HK-2 (cell line): ENCODE results near the gene ITSN2.
A peak's percentile ranks its signal among the peaks of the same experiment; 100 is the strongest.
"Not testable (repeated sequence)": the region's sequence is repeated elsewhere in the genome, so short reads cannot be mapped to it uniquely, and the experiment has no call there.

Experiments used
- DNase-seq: peaks from one replicate; pipeline ENCODE4 v3.0.0-alpha.2; 2018; ENCODE audit not compliant: unreplicated experiment

The ITSN2 gene

DNA sequence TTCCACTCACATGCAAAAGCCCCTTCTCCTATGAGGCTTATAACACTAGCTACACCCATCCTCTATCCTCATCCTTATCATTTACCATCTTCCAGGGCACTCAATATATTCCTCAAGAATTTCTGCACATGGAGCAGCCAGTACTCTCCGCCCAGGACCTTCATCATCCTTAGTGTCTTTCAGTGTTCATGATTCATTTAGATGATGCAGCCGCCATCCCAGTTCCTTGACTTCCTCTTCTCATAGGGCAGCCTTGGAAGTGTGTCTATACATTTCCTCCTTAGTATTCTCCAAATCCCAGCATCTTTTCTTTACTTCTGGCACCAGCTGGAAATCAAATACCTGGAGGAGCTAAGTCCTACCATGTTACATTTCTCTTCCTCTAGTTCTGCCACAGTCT is 3.0 kb upstream of the ITSN2 start:
- no peak for DNase-seq

DNA sequence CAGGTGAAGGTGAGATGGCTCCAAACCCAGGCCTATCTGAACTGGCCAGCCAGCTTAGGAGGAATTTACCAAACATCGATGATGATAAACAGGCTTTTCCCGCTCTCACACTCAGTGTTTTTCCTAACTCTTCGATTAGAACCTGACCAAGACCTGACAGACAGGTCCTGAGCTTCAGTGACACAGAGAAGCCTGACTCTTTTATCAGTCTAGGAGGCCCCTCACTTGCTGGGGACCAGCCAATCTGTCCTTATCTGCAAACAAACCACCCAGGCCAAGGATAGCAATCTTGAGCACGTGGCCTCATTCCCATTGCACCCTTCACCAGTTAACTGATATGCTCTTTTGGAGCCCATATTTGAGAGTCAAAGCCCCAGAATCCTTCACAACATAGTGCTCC is 1.9 kb upstream of the ITSN2 start:
- no peak for DNase-seq

- DNase-seq, result no peak
These were observed 611 bp upstream of the ITSN2 start for GRCh38 chr2:24360963-24361330.

DNA sequence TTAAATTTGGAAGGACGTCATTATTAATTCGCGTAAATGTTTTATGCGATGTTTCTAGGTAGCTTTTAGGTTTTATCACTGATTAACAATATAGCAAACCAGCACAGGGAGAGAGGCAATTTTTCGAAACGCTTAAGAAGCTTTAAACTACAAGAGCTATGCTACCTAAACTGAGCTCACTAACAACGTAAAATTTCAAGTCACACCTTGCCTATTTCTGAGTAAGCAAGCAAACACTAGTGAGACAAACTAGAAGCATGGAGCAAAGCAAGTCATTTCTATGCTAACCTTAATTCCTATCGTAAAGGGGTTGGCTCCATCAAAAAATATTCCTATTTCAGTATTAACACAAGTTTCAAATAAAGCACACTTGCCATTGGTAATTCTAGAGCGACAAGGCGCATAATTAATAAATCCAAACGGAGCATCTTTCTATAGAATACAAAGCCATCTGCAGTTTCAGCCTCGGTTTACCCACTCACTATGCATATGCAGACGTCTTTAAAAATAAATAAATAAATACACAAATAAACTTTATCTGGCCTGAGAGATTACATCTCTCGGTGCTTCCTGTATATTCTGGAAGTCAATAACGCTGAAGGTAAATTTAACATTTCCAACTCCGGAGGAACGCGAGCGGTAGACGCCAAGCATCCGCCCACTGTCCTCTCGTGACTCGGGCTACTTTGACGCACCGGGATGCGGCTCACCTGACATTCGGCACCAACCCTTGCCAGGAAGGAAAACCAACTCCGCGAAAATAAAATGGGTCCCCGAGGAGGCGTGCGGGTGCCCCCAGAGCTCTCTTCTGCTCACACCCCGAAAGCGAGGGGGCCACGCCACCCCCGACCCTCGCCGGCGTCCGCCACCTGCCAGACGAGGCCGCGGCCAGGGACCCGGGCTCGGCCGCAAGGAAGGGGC is 947 bp downstream of the ITSN2 start:
- DNase-seq, result peak; percentile 44

GRCh38 chr2:24357767-24358166 is 2.6 kb downstream of the ITSN2 start:
- not testable (repeated sequence) for DNase-seq

DNA sequence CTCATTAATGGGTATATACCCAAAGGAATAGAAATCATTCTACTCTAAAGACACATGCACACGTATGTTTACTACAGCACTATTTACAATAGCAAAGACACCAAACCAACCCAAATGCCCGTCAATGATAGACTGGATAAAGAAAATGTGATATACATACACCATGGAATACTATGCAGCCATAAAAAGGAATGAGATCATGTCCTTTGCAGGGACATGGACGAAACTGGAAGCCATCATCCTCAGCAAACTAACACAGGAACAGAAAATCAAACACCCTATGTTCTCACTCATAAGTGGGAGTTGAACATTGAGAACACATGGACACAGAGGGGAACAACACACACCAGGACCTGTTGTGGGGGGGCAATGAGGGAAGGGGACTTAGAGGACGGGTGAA is 3.2 kb downstream of the ITSN2 start:
- not testable (repeated sequence) for DNase-seq

- DNase-seq, result no peak
These were observed 5.4 kb downstream of the ITSN2 start for GRCh38 chr2:24354957-24355356.

DNA sequence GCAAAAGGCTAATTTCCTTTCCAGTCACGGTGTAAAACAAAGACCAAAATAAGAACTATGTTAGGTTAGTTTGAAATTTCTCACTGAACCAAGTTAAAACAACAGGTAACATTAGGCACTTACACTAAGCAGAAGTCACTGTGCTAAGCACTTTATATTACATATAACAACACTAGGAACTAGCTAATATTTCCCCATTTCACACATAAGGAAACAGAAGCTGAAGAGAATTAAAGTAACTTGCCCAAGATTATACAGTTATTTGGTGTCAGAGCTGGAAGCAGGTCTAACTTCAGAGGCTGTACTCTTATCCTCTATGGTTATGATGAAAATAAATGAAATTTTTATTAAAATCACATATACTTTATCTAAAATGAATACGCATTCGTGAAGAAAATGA is 5.9 kb downstream of the ITSN2 start:
- DNase-seq, result no peak

DNA sequence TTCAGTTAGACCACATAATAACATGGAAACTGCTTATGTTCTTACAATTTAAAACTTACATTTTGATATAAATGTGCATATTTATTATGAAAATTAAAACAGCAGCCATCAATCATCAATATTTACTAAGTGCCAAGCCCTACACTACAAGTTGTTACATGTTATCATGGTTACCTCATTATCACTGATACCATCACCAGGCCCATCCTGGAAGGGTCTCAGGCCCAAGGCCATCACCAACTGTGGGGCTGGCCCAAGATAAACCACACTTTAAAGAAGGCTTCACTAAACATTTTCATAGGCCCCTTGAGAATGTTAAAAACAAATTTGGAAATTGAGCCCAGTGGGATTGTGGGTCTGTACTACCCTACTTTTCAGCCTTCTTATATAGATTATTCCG is 6.4 kb downstream of the ITSN2 start:
- DNase-seq, result no peak

GRCh38 chr2:24353364-24353763 is 7.0 kb downstream of the ITSN2 start:
- DNase-seq, result no peak

- no peak for DNase-seq
These were observed 7.7 kb downstream of the ITSN2 start for GRCh38 chr2:24352664-24353063.

DNA sequence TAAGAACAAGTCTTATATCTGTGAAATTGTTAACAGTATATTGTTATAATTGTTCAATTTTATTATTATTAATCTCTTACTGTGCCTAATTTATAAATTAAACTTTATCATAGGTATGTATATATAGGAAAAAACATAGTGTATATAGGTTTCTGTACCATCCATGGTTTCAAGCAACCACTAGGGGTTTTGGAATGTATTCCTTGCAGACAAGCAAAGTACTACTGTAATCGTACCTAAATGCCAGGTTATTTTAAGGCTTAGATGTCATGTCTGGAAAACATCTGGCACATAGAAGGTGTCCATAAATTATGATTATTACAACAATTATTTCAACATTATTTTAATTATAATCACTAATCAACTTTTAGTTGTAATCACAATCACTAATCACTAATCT is 8.4 kb downstream of the ITSN2 start:
- no peak for DNase-seq

- DNase-seq, result no peak
These were observed 8.8 kb downstream of the ITSN2 start for GRCh38 chr2:24351627-24351938.

DNA sequence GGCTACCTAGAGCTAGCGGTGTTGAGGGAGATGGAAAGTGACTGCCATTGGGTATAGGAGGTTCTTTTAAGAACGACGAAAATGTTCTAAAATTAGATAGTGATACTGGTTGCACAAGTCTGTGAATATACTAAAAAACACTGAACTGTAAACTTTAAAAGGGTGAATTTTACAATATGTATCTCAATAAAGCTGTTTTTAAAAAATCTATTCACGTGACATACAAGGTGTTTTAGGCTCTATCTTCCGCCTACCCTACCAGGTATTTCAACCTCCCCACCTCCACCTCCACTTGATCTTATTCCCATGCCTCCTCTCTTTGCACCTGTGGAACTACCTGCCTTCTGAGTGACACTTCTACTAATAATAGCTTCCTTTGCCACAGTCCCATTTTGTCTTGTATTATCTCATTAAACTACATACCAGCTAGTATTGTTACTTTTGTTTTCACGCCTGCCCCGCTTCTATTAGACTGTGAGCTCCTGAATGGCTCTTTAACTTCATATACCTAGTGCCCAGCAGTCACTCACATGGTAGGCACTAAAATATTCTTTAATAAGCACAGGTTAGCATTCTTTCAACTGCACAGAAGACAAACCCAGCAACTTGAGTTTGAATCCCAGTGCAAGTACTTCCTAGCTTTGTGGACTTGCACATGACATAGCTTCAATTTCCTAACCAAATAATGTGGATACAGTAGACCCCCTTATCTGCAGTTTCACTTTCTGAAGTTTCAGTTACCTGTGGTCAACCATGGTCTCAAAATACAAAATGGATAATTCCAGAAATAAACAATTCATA is 9.3 kb downstream of the ITSN2 start:
- no peak for DNase-seq

DNA sequence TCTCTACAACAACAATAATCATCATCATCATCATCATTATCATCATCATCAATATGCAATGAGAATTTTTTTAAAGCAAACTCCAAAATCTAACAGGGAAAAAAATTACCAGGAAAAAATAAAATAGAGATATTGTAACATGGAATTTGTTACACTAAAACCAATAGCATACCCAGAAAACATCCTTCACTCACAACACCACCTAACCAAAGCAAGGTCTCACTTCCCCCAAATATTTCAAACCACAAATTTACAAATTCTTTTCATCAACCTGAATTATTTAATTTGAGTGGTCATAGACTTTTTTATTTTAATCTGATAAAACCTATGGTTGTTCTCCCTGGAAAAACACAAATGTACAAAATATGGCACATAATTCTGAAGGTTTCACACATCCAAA is 11.2 kb downstream of the ITSN2 start:
- no peak for DNase-seq

- DNase-seq, result no peak
These were observed 14.4 kb downstream of the ITSN2 start for GRCh38 chr2:24345937-24346336.

DNA sequence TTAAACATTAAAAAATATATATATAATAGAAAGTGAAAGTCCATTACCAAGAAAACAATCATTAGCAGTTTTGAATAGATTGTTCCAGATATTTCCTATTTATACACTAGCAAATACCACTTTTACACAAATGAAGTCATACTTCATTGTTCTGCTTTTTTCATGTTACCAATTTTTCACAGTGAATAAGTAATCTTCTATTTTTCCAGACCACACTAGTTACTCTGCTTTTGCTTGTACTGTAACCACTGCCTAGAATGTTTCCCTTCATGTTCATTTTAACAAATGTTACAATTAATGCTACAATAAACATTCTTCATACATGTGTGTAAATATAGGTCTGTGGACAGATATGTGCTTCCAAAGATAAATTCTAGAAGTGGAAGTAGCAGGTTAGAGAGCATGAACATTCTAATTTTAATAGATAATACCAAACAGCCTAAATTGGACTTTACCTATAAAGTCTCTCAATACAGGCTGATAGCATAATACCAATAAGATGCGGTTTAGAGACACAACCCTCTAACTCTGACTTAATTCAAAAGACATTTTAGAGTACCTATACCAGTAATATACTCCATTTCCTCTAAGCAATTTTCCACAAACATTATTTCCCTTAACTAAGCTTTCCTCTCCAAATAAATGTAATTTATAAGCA is 17.0 kb downstream of the ITSN2 start:
- DNase-seq, result no peak

DNA sequence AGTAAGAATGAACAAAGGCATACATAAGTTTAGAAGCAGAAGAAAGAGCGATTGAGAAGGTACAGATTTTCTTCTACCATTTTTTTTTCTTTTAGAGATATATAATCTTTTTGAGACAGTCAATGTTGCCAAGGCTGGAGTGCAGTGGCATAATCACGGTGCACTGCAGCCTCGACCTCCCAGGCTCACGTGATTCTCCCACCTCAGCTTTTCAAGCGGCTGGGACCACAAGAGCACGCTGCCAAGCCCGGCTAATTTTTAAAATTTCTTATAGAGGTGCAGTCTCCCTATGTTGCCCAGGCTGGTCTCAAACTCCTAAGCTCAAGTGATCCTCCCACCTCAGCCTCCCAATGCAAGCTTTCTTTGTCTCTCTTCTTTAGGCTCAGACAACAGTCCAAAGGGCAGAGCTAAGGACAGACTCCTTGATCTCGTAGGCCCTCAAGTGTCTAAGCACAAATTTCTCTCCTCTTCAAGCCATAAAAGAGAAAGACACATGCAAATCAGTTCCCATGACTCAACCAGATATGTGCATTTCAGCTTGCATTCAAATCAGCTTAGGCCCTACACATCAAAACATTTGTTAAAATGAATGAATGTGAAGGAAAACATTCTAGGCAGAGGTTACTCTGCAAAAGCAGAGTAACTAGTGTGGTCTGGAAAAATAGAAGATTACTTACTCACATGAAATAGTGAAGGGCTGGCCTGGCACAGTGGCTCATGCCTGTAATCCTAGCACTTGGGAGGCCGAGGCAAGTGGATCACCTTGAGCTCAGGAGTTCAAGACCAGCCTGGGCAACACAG is 18.0 kb downstream of the ITSN2 start:
- no peak for DNase-seq

- no peak for DNase-seq
These were observed 20.5 kb downstream of the ITSN2 start for GRCh38 chr2:24339856-24340262.

- not testable (repeated sequence) for DNase-seq
These were observed 21.2 kb downstream of the ITSN2 start for GRCh38 chr2:24339098-24339497.

DNA sequence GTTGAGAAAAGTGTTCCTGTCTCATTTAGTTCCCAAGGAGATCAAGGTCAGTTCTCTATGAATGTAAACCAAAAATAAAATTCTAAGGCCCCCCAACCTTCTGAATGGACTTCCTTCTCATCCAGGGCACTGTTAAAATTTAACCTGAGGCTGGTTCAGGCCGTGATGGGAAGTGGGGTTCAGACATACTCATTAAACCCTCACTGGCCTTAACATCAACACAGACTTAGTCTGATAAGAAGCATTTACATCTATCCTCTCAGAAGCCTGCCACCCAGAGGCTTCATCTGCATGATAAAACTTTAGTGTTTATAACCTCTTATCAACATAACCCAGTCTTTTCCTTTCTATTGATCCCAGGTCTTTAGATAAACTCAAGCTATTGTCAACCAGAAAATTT is 22.4 kb downstream of the ITSN2 start:
- DNase-seq, result no peak

DNA sequence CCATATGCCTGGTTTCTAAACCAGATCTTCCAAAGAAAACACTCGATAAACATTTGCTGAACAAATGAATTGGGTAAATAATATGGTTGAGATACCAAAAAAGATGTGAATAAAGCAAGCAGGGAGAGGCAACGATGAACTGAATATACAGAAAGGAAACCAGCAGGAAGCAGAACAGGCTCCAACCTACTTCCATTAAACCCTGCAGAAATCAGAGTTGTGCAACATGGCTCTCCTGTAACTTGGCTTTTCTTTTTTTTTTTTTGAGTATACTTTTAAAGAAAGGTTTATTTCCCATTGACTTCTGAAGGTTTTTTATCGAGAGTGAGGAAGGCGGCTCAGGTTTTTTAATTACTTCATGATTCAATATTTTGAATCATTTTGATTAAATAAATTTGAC is 23.5 kb downstream of the ITSN2 start:
- no peak for DNase-seq
